ENCODE measurements around the gene CENPX. TPM values are rescaled to one million over a fixed set of nuclear protein-coding genes. Genes with fewer than 3 reads are reported as not detected.
A peak's percentile ranks its signal among the peaks of the same experiment; 100 is the strongest.

Gene CENPX
- total RNA-seq, result 10 to 100 TPM; 31.0 to 33.2 TPM
- 100 to 1,000 TPM; 109 TPM for polyA plus RNA-seq
- long read RNA-seq, donor 1, transcript CENPX-201 (4 exons, 751 nt), result minor isoform, 6 of 32 reads
- long read RNA-seq, donor 1, transcript CENPX-202 (5 exons, 805 nt), result major isoform, 15 of 32 reads
- long read RNA-seq, donor 1, partial matches to known transcripts, result 4 of 32 reads
- long read RNA-seq, donor 1, other reads (novel, unspliced or antisense), result 2 of 32 reads
- long read RNA-seq, donor 2, transcript CENPX-201 (4 exons, 751 nt), result major isoform, 11 of 25 reads
- long read RNA-seq, donor 2, transcript CENPX-202 (5 exons, 805 nt), result major isoform, 11 of 25 reads
- long read RNA-seq, donor 2, partial matches to known transcripts, result 2 of 25 reads
- long read RNA-seq, donor 2, other reads (novel, unspliced or antisense), result 0 of 25 reads

DNA sequence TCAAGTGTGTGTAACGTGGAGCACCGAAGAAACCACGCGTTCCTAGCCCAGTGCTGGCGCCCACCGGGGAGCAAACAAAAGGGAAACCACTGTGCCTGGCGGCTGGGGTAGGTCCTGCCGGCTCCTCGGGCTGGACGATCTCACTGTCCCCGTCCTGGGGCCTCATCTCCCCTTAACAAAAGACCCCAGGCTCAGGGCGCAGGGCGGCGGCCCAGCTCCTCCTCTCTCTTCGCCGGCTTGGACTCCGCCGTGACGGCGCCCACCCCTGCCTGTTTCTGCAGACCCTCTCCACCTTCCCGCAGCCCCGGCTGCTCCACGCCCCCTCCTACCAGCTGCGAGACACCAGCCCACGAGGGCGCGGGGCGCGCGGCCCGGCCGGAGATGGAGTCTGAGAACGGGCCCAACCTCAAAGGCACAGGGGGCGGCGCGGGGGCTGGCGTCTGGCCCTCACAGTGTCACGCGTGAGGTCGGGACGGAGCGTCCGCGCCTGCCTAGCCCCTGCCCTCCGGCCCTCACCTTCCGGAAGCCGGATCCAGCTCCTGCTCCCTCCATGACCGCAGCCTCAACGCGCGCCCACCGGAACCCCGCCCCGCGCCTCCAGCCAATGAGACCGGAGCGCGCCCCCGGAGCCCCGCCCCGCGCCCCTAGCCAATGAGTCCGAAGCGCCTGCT is at the start of gene CENPX:
CENPX (minus strand) TSS at position 569 of the 671 bp plus-strand sequence; CDS start at position 552, 17 bp downstream.
- Histone ChIP-seq H3K27me3 (ENCODE audit: control insufficient read depth in 1 of 2, insufficient read depth in 2 of 2, low read length in 1 of 2) (no peaks in the 10 kb centered on the region), H3K4me3 (ENCODE audit: low read length in 2 of 2) (peak within 1 kb of the TSS; percentile 39 to 65), H3K4me1 (ENCODE audit: control insufficient read depth in 1 of 2, insufficient read depth in 2 of 2, low read length in 2 of 2) (no peaks in the 10 kb centered on the region), H3K36me3 (ENCODE audit: control insufficient read depth in 1 of 2, insufficient read depth in 2 of 2, low read length in 1 of 2) (no peaks in the 10 kb centered on the region), H3K9me3 (ENCODE audit: control insufficient read depth, low read length) (no peaks in the 10 kb centered on the region), H3K27ac (ENCODE audit: low read depth in 1 of 2, low read length in 2 of 2) (no peak within 1 kb of the TSS)
- WGBS, 2 donors, result 1% methylated on average over 40 to 64 of the region's 64 CpGs
- intact Hi-C loops (cut with DNase I), result no loop called here
- no peak for DNase-seq
- ATAC-seq (ENCODE audit: low FRiP score), result no peak

- no peak for ATAC-seq (ENCODE audit: low FRiP score)
- no peaks in the 10 kb centered on the region for H3K27me3 ChIP-seq (ENCODE audit: control insufficient read depth in 1 of 2, insufficient read depth in 2 of 2, low read length in 1 of 2)
- H3K27ac ChIP-seq (ENCODE audit: low read depth in 1 of 2, low read length in 2 of 2), result no peak overlapping the region
- H3K36me3 ChIP-seq (ENCODE audit: control insufficient read depth in 1 of 2, insufficient read depth in 2 of 2, low read length in 1 of 2), result no peaks in the 10 kb centered on the region
- H3K4me1 ChIP-seq (ENCODE audit: control insufficient read depth in 1 of 2, insufficient read depth in 2 of 2, low read length in 2 of 2), result no peaks in the 10 kb centered on the region
- no peak overlapping the region for H3K4me3 ChIP-seq (ENCODE audit: low read length in 2 of 2)
- intact Hi-C loops (cut with DNase I), result no loop called here
- no peaks in the 10 kb centered on the region for H3K9me3 ChIP-seq (ENCODE audit: control insufficient read depth, low read length)
- no peak for DNase-seq
Observed at GRCh38 chr17:82070611-82071010, 47.9 kb upstream of the CENPX start.

DNA sequence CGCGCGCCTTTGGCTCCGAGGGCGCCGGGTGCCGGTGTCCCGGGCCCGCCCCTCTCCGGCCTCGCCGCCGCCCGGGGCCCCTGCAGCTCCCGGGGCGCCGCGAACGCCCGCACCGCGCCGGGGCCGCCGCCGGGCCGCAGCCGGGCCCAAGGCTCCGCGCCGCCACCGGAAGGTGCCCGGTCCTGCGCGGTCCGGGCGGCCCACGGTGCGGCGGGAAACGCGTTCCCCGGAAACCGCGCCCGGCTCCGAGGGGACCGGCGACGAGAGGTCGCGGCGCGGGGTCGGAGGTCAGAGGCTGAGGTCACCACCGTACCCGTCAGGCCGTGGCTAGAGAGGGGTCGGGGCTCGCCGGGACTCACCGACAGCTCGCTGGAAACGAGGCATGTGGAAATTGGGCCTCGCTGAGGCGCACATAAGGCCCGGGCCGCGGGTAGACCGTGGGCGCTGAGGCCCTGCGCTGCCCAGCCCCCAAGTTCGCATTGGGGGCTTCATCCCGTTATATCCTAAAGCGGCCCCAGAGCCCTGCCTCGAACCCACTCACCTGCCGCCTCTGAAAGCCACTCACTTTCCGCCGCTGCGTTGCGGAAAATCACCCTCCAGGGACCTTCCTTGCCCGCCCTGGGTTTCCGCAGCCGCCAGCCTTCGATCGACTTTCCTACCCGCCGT is 43.1 kb upstream of the CENPX start, which contains the start of gene DUS1L:
DUS1L (minus strand) TSS at position 167 of the 666 bp plus-strand sequence. CDS start 745 bp downstream, outside the sequence.
- WGBS, 2 donors, result 10 to 11% methylated on average over 65 to 88 of the region's 88 CpGs
- Histone ChIP-seq H3K4me3 (ENCODE audit: low read length in 2 of 2) (peak within 1 kb of the TSS; percentile 60 to 80), H3K27me3 (ENCODE audit: control insufficient read depth in 1 of 2, insufficient read depth in 2 of 2, low read length in 1 of 2) (no peaks in the 10 kb centered on the region), H3K36me3 (ENCODE audit: control insufficient read depth in 1 of 2, insufficient read depth in 2 of 2, low read length in 1 of 2) (peaks cover 0 to 1% of the 10 kb centered on the region in 2 donors), H3K9me3 (ENCODE audit: control insufficient read depth, low read length) (no peaks in the 10 kb centered on the region), H3K27ac (ENCODE audit: low read depth in 1 of 2, low read length in 2 of 2) (peak within 1 kb of the TSS; percentile 69 to 78), H3K4me1 (ENCODE audit: control insufficient read depth in 1 of 2, insufficient read depth in 2 of 2, low read length in 2 of 2) (no peaks in the 10 kb centered on the region)
- ATAC-seq (ENCODE audit: low FRiP score) (peak; percentile 92), DNase-seq (peak; percentile 74 to 91)
- intact Hi-C loops (cut with DNase I), result no loop called here

- no peaks in the 10 kb centered on the region for H3K27me3 ChIP-seq (ENCODE audit: control insufficient read depth in 1 of 2, insufficient read depth in 2 of 2, low read length in 1 of 2)
- intact Hi-C loops (cut with DNase I), result no loop called here
- peaks cover 0 to 4% of the 10 kb centered on the region in 2 donors for H3K36me3 ChIP-seq (ENCODE audit: control insufficient read depth in 1 of 2, insufficient read depth in 2 of 2, low read length in 1 of 2)
- peak overlapping the region in 1 of 2 donors; percentile 23 for H3K27ac ChIP-seq (ENCODE audit: low read depth in 1 of 2, low read length in 2 of 2)
- no peaks in the 10 kb centered on the region for H3K9me3 ChIP-seq (ENCODE audit: control insufficient read depth, low read length)
- 0 to 1% methylated on average over 31 to 47 of the region's 47 CpGs for WGBS, 2 donors
- H3K4me3 ChIP-seq (ENCODE audit: low read length in 2 of 2), result peak overlapping the region; percentile 60 to 80
- ATAC-seq (ENCODE audit: low FRiP score) (peak; percentile 19), DNase-seq (no peak)
- no peaks in the 10 kb centered on the region for H3K4me1 ChIP-seq (ENCODE audit: control insufficient read depth in 1 of 2, insufficient read depth in 2 of 2, low read length in 2 of 2)
Observed at GRCh38 chr17:82065193-82065637, 42.5 kb upstream of the CENPX start.

- Histone ChIP-seq H3K4me1 (ENCODE audit: control insufficient read depth in 1 of 2, insufficient read depth in 2 of 2, low read length in 2 of 2) (no peaks in the 10 kb centered on the region), H3K4me3 (ENCODE audit: low read length in 2 of 2) (peak overlapping the region; percentile 60 to 80), H3K27me3 (ENCODE audit: control insufficient read depth in 1 of 2, insufficient read depth in 2 of 2, low read length in 1 of 2) (no peaks in the 10 kb centered on the region), H3K9me3 (ENCODE audit: control insufficient read depth, low read length) (no peaks in the 10 kb centered on the region), H3K27ac (ENCODE audit: low read depth in 1 of 2, low read length in 2 of 2) (no peak overlapping the region), H3K36me3 (ENCODE audit: control insufficient read depth in 1 of 2, insufficient read depth in 2 of 2, low read length in 1 of 2) (peaks cover 0 to 6% of the 10 kb centered on the region in 2 donors)
- intact Hi-C loops (cut with DNase I), result no loop called here
- DNase-seq (no peak), ATAC-seq (ENCODE audit: low FRiP score) (no peak)
- WGBS, 2 donors, result 27 to 34% methylated on average over 36 of the region's 36 CpGs
Observed at GRCh38 chr17:82064433-82065192, 41.9 kb upstream of the CENPX start.

DNA sequence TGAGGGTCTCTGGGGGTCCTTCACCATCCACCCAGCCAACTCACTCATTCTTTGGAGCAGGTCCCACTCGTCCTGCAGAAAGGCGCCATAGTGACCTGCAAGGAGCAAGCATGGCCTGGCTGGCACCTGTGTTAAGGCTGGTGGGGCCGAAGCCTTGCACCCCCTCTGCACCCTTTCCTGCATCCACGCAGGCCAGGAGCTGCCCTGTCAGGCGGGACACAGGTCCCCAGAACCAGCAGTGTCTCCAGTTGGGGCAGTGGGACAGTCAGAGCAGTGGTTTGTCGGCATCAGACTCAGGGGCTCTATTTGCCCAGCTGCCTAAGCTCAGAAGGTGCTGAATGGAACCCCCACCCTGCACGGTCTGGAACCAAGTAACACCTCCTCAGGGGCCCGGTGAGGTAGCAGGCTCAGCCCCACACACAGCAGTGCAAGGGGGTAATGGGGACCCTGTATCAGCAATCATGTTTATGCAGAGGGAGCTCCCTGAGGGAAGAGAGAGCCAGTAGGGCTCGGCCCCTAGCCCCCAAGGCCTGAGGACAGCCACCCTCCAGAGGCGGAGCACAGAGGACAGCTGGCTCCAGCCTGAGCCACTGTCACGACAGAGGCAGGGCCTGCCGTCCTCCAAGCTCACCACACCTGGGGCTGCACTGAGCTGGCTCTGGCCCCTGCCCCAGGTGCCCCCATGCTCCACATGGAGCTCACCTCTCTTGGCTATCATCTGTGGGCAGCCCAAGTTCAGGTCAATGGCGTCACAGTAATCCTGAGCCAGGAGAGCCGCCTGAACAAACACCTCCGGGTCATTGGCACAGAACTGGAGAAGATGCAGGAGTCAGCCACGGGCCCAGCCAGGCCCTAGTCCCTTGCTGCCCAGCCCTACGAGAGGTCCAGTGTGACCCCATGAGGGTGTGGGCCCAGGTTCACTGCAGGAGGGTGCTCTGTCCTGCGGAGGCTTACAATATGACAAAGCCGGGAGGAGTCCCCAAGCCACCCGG is 41.0 kb upstream of the CENPX start:
- H3K4me1 ChIP-seq (ENCODE audit: control insufficient read depth in 1 of 2, insufficient read depth in 2 of 2, low read length in 2 of 2), result no peaks in the 10 kb centered on the region
- WGBS, 2 donors, result 74 to 78% methylated on average over 20 of the region's 20 CpGs
- ATAC-seq (ENCODE audit: low FRiP score) (no peak), DNase-seq (no peak)
- H3K9me3 ChIP-seq (ENCODE audit: control insufficient read depth, low read length), result no peaks in the 10 kb centered on the region
- H3K36me3 ChIP-seq (ENCODE audit: control insufficient read depth in 1 of 2, insufficient read depth in 2 of 2, low read length in 1 of 2), result peaks cover 0 to 6% of the 10 kb centered on the region in 2 donors
- no peak overlapping the region for H3K27ac ChIP-seq (ENCODE audit: low read depth in 1 of 2, low read length in 2 of 2)
- H3K4me3 ChIP-seq (ENCODE audit: low read length in 2 of 2), result no peak overlapping the region
- intact Hi-C loops (cut with DNase I), result no loop called here
- no peaks in the 10 kb centered on the region for H3K27me3 ChIP-seq (ENCODE audit: control insufficient read depth in 1 of 2, insufficient read depth in 2 of 2, low read length in 1 of 2)

GRCh38 chr17:82062984-82063368 is 40.3 kb upstream of the CENPX start:
- DNase-seq (no peak), ATAC-seq (ENCODE audit: low FRiP score) (no peak)
- H3K27me3 ChIP-seq (ENCODE audit: control insufficient read depth in 1 of 2, insufficient read depth in 2 of 2, low read length in 1 of 2), result no peaks in the 10 kb centered on the region
- no peak overlapping the region for H3K4me3 ChIP-seq (ENCODE audit: low read length in 2 of 2)
- intact Hi-C loops (cut with DNase I), result no loop called here
- H3K4me1 ChIP-seq (ENCODE audit: control insufficient read depth in 1 of 2, insufficient read depth in 2 of 2, low read length in 2 of 2), result no peaks in the 10 kb centered on the region
- 89 to 94% methylated on average over 9 of the region's 9 CpGs for WGBS, 2 donors
- peaks cover 0 to 6% of the 10 kb centered on the region in 2 donors for H3K36me3 ChIP-seq (ENCODE audit: control insufficient read depth in 1 of 2, insufficient read depth in 2 of 2, low read length in 1 of 2)
- no peak overlapping the region for H3K27ac ChIP-seq (ENCODE audit: low read depth in 1 of 2, low read length in 2 of 2)
- H3K9me3 ChIP-seq (ENCODE audit: control insufficient read depth, low read length), result no peaks in the 10 kb centered on the region

Data from aorta (tissue), 5 donors.